GM12892 (cell line): ENCODE results near the gene ACTR3.
"Not testable (repeated sequence)": the region's sequence is repeated elsewhere in the genome, so short reads cannot be mapped to it uniquely, and the experiment has no call there.

Source experiments
- DNase-seq: peaks from one replicate; pipeline ENCODE4 v3.0.0; 2011; ENCODE audit not compliant: insufficient read length
- FAIRE-seq: peaks from 2 replicates; lab custom pipeline; 2011; peaks lifted over from hg19 to GRCh38; lab: Jason Lieb, UNC
- POLR2A ChIP-seq: IDR thresholded peaks from 2 replicates; pipeline ENCODE4 v1.6.1; 2011; ENCODE audit warnings: low read depth, low read length, control low read depth
- POLR2AphosphoS5 ChIP-seq: IDR thresholded peaks from 2 replicates; pipeline ENCODE4 v1.6.1; 2011; ENCODE audit warnings: low read depth, low read length, control low read depth
- TAF1 ChIP-seq: IDR thresholded peaks from 2 replicates; pipeline ENCODE4 v1.6.1; 2011; ENCODE audit warnings: low read depth, mild to moderate bottlenecking, control low read depth, low read length, borderline replicate concordance

ACTR3 gene

GRCh38 chr2:113910110-113910717 lies 20.3 kb downstream of the ACTR3 start:
- DNase-seq (no peak), FAIRE-seq (no peak)
- no peak for TF ChIP-seq POLR2A
- no peak for TF ChIP-seq TAF1
- TF ChIP-seq POLR2AphosphoS5 = no peak

GRCh38 chr2:113910967-113911678 lies 21.2 kb downstream of the ACTR3 start:
- TF ChIP-seq POLR2A = no peak
- TF ChIP-seq POLR2AphosphoS5 = no peak
- DNase-seq (no peak), FAIRE-seq (peak; percentile 24)

GRCh38 chr2:113915082-113915819 lies 25.4 kb downstream of the ACTR3 start:
- TF ChIP-seq POLR2AphosphoS5 = peak; percentile 29; the same call in 1 of the 2 replicates
- TF ChIP-seq POLR2A = no peak
- TF ChIP-seq TAF1 = no peak
- DNase-seq (no peak), FAIRE-seq (peak; percentile 36)

- FAIRE-seq (peak; percentile 27), DNase-seq (no peak)
- TF ChIP-seq POLR2AphosphoS5 (no peak), TAF1 (no peak), POLR2A (no peak)
These were observed 28.3 kb downstream of the ACTR3 start for GRCh38 chr2:113918229-113918628.

GRCh38 chr2:113920996-113921395 lies 31.1 kb downstream of the ACTR3 start:
- FAIRE-seq (peak; percentile 81), DNase-seq (no peak)
- TF ChIP-seq TAF1 (no peak), POLR2A (no peak), POLR2AphosphoS5 (no peak)

GRCh38 chr2:113922335-113922734 lies 32.4 kb downstream of the ACTR3 start:
- DNase-seq (no peak), FAIRE-seq (no peak)
- TF ChIP-seq POLR2A = no peak
- no peak for TF ChIP-seq POLR2AphosphoS5

- no peak for TF ChIP-seq POLR2A
- no peak for TF ChIP-seq TAF1
- no peak; the same call in 1 of the 2 replicates for TF ChIP-seq POLR2AphosphoS5
- FAIRE-seq (no peak), DNase-seq (no peak)
These were observed 32.9 kb downstream of the ACTR3 start for GRCh38 chr2:113922784-113923183.

- no peak for DNase-seq
- TF ChIP-seq TAF1 = no peak
- no peak for TF ChIP-seq POLR2A
- TF ChIP-seq POLR2AphosphoS5 = no peak
- no peak for FAIRE-seq
These were observed 36.0 kb downstream of the ACTR3 start for GRCh38 chr2:113925884-113926283.

GRCh38 chr2:113926314-113926713 lies 36.4 kb downstream of the ACTR3 start:
- FAIRE-seq (no peak), DNase-seq (no peak)
- no peak for TF ChIP-seq POLR2A
- no peak for TF ChIP-seq POLR2AphosphoS5
- no peak for TF ChIP-seq TAF1

GRCh38 chr2:113930448-113930847 lies 40.6 kb downstream of the ACTR3 start:
- FAIRE-seq (no peak), DNase-seq (no peak)
- no peak for TF ChIP-seq TAF1
- TF ChIP-seq POLR2A = no peak
- TF ChIP-seq POLR2AphosphoS5 = no peak

- FAIRE-seq (no peak), DNase-seq (no peak)
- TF ChIP-seq POLR2A (no peak; the same call in 1 of the 2 replicates), POLR2AphosphoS5 (no peak), TAF1 (no peak)
These were observed 47.6 kb downstream of the ACTR3 start for GRCh38 chr2:113937501-113937900.

GRCh38 chr2:113940891-113941290 lies 51.0 kb downstream of the ACTR3 start:
- DNase-seq (no peak), FAIRE-seq (no peak)
- TF ChIP-seq TAF1 = no peak
- 0 out of 2 replicates have a peak, but pooled peaks have one; percentile 31 for TF ChIP-seq POLR2A
- TF ChIP-seq POLR2AphosphoS5 = peak; percentile 57

- DNase-seq, FAIRE-seq: not testable (repeated sequence)
These were observed 55.9 kb downstream of the ACTR3 start for GRCh38 chr2:113945784-113946183.
